Activated CD4-positive, alpha-beta T cell treated with anti-CD3 and anti-CD28 coated beads, Interleukin-2, amount 50 U/mL, for 48 hours (primary cell): ENCODE results near the gene MRPL40.

Experiments
- DNase-seq, 2 experiments: peaks; one replicate each; pipeline ENCODE4 v3.0.0-alpha.2; 2020

MRPL40 gene

GRCh38 chr22:19483481-19484244 is 51.3 kb downstream of the MRPL40 start:
- DNase-seq: no peak
